ENCODE results near the gene KLHL6.

- TF ChIP-seq CTCF (conservative IDR thresholded peaks at IDR 0.05) (no peak), ZFX (IDR thresholded peaks at IDR 0.05) (no peak)
Measured at GRCh38 chr3:183491923-183492848, 63.3 kb downstream of the KLHL6 start.
